Keratinocyte (primary cell): ENCODE results near the gene NELL1. TPM values are rescaled to one million over a fixed set of nuclear protein-coding genes. Genes with fewer than 3 reads are reported as not detected.

Source experiments
- DNase-seq: peaks from one replicate; pipeline ENCODE4 v3.0.0-alpha.2; 2011; ENCODE audit warnings: low read depth, missing footprints, low spot score
- FAIRE-seq: peaks from 2 replicates; lab custom pipeline; 2011; peaks lifted over from hg19 to GRCh38; lab: Jason Lieb, UNC
- H2AFZ ChIP-seq: 2 replicates; pipeline ENCODE4 v1.6.0; 2012; ENCODE audit warnings: low read length, control low read depth, inconsistent platforms; ENCODE audit not compliant: control insufficient read depth
- H3K27ac ChIP-seq: 2 replicates; pipeline ENCODE4 v1.5.1; 2011; ENCODE audit warnings: low read length; ENCODE audit not compliant: control insufficient read depth, insufficient read depth
- H3K27me3 ChIP-seq: 3 replicates; pipeline ENCODE4 v1.6.0; 2011; ENCODE audit warnings: low read length; ENCODE audit not compliant: control insufficient read depth, insufficient read depth; ENCODE audit errors: extremely low read depth
- H3K36me3 ChIP-seq, 2 experiments: 2 replicates in 1 of 2; 3 replicates in 1 of 2; pipeline ENCODE4 v1.5.1; 2011; ENCODE audit warnings: low read length in 2 of 2, mild to moderate bottlenecking in 1 of 2; ENCODE audit not compliant: control insufficient read depth in 2 of 2, insufficient read depth in 2 of 2; ENCODE audit errors: extremely low read depth in 1 of 2
- H3K4me1 ChIP-seq: 3 replicates; pipeline ENCODE4 v1.5.1; 2011; ENCODE audit warnings: low read length; ENCODE audit not compliant: control insufficient read depth, insufficient read depth; ENCODE audit errors: extremely low read depth
- H3K4me2 ChIP-seq: 3 replicates; pipeline ENCODE4 v1.6.0; 2011; ENCODE audit warnings: low read depth, low read length; ENCODE audit not compliant: control insufficient read depth, insufficient read depth; ENCODE audit errors: extremely low read depth
- H3K4me3 ChIP-seq, 3 experiments: fragments of 200-600 bp in 1 of 3; sonication (generic) in 1 of 3; 2 replicates in 2 of 3; 3 replicates in 1 of 3; pipeline ENCODE4 v1.5.1; 2011 to 2016; ENCODE audit warnings: low read length in 3 of 3, mild to moderate bottlenecking in 3 of 3, control low read depth in 2 of 3, inconsistent platforms in 1 of 3, low read depth in 1 of 3, mixed read lengths in 1 of 3, mixed run types in 1 of 3, moderate library complexity in 1 of 3; ENCODE audit not compliant: control insufficient read depth in 2 of 3, insufficient read depth in 2 of 3; ENCODE audit errors: extremely low read depth in 1 of 3
- H3K79me2 ChIP-seq: 2 replicates; pipeline ENCODE4 v1.6.0; 2012; ENCODE audit warnings: low read length; ENCODE audit not compliant: control insufficient read depth, insufficient read depth
- H3K9ac ChIP-seq: 3 replicates; pipeline ENCODE4 v1.6.0; 2011; ENCODE audit warnings: low read length; ENCODE audit not compliant: control insufficient read depth, insufficient read depth; ENCODE audit errors: extremely low read depth
- H3K9me1 ChIP-seq: 3 replicates; pipeline ENCODE4 v1.6.0; 2011; ENCODE audit warnings: low read length; ENCODE audit not compliant: control insufficient read depth, insufficient read depth; ENCODE audit errors: extremely low read depth
- H3K9me3 ChIP-seq: 2 replicates; pipeline ENCODE4 v1.5.1; 2012; ENCODE audit warnings: low read depth, low read length; ENCODE audit not compliant: control insufficient read depth
- H4K20me1 ChIP-seq: 3 replicates; pipeline ENCODE4 v1.6.0; 2011; ENCODE audit warnings: low read length; ENCODE audit not compliant: control insufficient read depth, insufficient read depth; ENCODE audit errors: extremely low read depth
- CTCF ChIP-seq, 3 experiments: IDR thresholded peaks in 1 of 3; conservative IDR thresholded peaks in 1 of 3; optimal IDR thresholded peaks in 1 of 3; 2 replicates in 2 of 3; 3 replicates in 1 of 3; pipeline versions ENCODE3 to v1.5.1; 2011; ENCODE audit warnings: low read length in 3 of 3, mild to moderate bottlenecking in 3 of 3, moderate library complexity in 2 of 3, control low read depth in 1 of 3, inconsistent platforms in 1 of 3; ENCODE audit not compliant: insufficient read depth in 2 of 3; ENCODE audit errors: extremely low read depth in 1 of 3
- EZH2 ChIP-seq: IDR thresholded peaks from one replicate; pipeline ENCODE4 v1.6.1; 2012; ENCODE audit warnings: inconsistent platforms, mild to moderate bottlenecking, low read length, moderate library complexity
- dilution Hi-C: fragments of 300-500 bp; cut with MboI; formaldehyde crosslinking; loops from one replicate; pipeline ENCODE4 v1.7.0; 2020; ENCODE audit warnings: low sequenced_read_pairs; ENCODE audit not compliant: extremely low pct_ligation_motif_present
- polyA plus RNA-seq, 5 experiments: library from polyadenylated mRNA; depleted of rRNA in 3 of 5; stranded (reverse) in 3 of 5; stranded (forward) in 1 of 5; unstranded in 1 of 5; fragments of >200 nt; gene quantifications; 1 replicate in 1 of 5; 2 replicates in 3 of 5; 3 replicates in 1 of 5; pipeline versions ENCODE4 v1.2.1 to v1.2.3, GENCODE V29; 2011 to 2012; ENCODE audit warnings: missing spikeins in 2 of 5, low read depth in 1 of 5, low replicate concordance in 1 of 5

Gene NELL1
- polyA plus RNA-seq, 1 donor (not counting 4 experiments of a cell fraction or from before 2014, with no cell fraction given), result not detected

- H4K20me1 ChIP-seq, result no peaks in the 10 kb centered on the region
- no peaks in the 10 kb centered on the region for H3K4me1 ChIP-seq
- FAIRE-seq, result no peak
- no peak overlapping the region for H3K27ac ChIP-seq
- TF ChIP-seq EZH2 (no peak), CTCF (optimal IDR thresholded peaks at IDR 0.05 in 1 of 3, IDR thresholded peaks at IDR 0.05 in 1 of 3, conservative IDR thresholded peaks at IDR 0.05 in 1 of 3; ENCODE audit: extremely low read depth in 1 of 3, insufficient read depth in 2 of 3, low read length in 3 of 3) (no peak)
- no peaks in the 10 kb centered on the region for H3K9me1 ChIP-seq
- dilution Hi-C loops, result no loop called here
- no peak overlapping the region for H3K4me3 ChIP-seq
- no peak overlapping the region for H3K4me2 ChIP-seq
- no peaks in the 10 kb centered on the region for H3K9me3 ChIP-seq
- H3K36me3 ChIP-seq, result no peaks in the 10 kb centered on the region
- no peaks in the 10 kb centered on the region for H3K79me2 ChIP-seq
- H2AFZ ChIP-seq, result no peak overlapping the region
- no peak for DNase-seq
- no peaks in the 10 kb centered on the region for H3K27me3 ChIP-seq
- no peak overlapping the region for H3K9ac ChIP-seq
Measured at GRCh38 chr11:21369947-21370346, 700.6 kb downstream of the NELL1 start.

GRCh38 chr11:21371044-21371443 lies 701.7 kb downstream of the NELL1 start:
- dilution Hi-C loops, result no loop called here
- TF ChIP-seq EZH2, result no peak
- TF ChIP-seq CTCF (optimal IDR thresholded peaks at IDR 0.05 in 1 of 3, IDR thresholded peaks at IDR 0.05 in 1 of 3, conservative IDR thresholded peaks at IDR 0.05 in 1 of 3; ENCODE audit: extremely low read depth in 1 of 3, insufficient read depth in 2 of 3, low read length in 3 of 3), result no peak
- DNase-seq (no peak), FAIRE-seq (no peak)
- H2AFZ ChIP-seq, result no peak overlapping the region
- no peak overlapping the region for H3K4me2 ChIP-seq
- H4K20me1 ChIP-seq, result no peaks in the 10 kb centered on the region
- H3K9me1 ChIP-seq, result no peaks in the 10 kb centered on the region
- no peak overlapping the region for H3K4me3 ChIP-seq
- no peaks in the 10 kb centered on the region for H3K9me3 ChIP-seq
- H3K27ac ChIP-seq, result no peak overlapping the region
- H3K27me3 ChIP-seq, result no peaks in the 10 kb centered on the region
- no peaks in the 10 kb centered on the region for H3K4me1 ChIP-seq
- H3K79me2 ChIP-seq, result no peaks in the 10 kb centered on the region
- H3K36me3 ChIP-seq, result no peaks in the 10 kb centered on the region
- no peak overlapping the region for H3K9ac ChIP-seq
